Hematopoietic multipotent progenitor cell treated with erythropoietin and hydrocortisone succinate and interleukin-3 and kit ligand, for 6 days (in vitro differentiated cells): Measurements from ENCODE around the gene CHSY1.
A peak's percentile ranks its signal among the peaks of the same experiment; 100 is the strongest.

ENCODE experiments used
- DNase-seq: peaks from one replicate; pipeline ENCODE4 v3.0.0-alpha.2; 2015

Gene CHSY1

GRCh38 chr15:101168898-101169494, 82.9 kb downstream of the CHSY1 start:
- DNase-seq = no peak

- no peak for DNase-seq
Measured at GRCh38 chr15:101168463-101168824, 83.4 kb downstream of the CHSY1 start.

- DNase-seq = peak; percentile 98
Measured at GRCh38 chr15:101167753-101168462, 83.9 kb downstream of the CHSY1 start.

GRCh38 chr15:101167411-101167752, 84.5 kb downstream of the CHSY1 start:
- no peak for DNase-seq

GRCh38 chr15:101165905-101166471, 85.9 kb downstream of the CHSY1 start:
- DNase-seq = no peak

GRCh38 chr15:101162701-101163483, 89.0 kb downstream of the CHSY1 start:
- DNase-seq = no peak

- no peak for DNase-seq
Measured at GRCh38 chr15:101161656-101162055, 90.2 kb downstream of the CHSY1 start.

GRCh38 chr15:101159936-101160815, 91.7 kb downstream of the CHSY1 start:
- no peak for DNase-seq

- no peak for DNase-seq
Measured at GRCh38 chr15:101159096-101159935, 92.5 kb downstream of the CHSY1 start.

GRCh38 chr15:101158166-101159095, 93.4 kb downstream of the CHSY1 start:
- no peak for DNase-seq

- DNase-seq = no peak
Measured at GRCh38 chr15:101157721-101158120, 94.1 kb downstream of the CHSY1 start.

- DNase-seq = no peak
Measured at GRCh38 chr15:101156509-101157159, 95.2 kb downstream of the CHSY1 start.

GRCh38 chr15:101156061-101156460, 95.8 kb downstream of the CHSY1 start:
- no peak for DNase-seq

GRCh38 chr15:101153801-101154656, 97.8 kb downstream of the CHSY1 start:
- DNase-seq = no peak

GRCh38 chr15:101152914-101153313, 98.9 kb downstream of the CHSY1 start:
- peak; percentile 56 for DNase-seq

GRCh38 chr15:101151288-101151687, 100.6 kb downstream of the CHSY1 start:
- no peak for DNase-seq

- DNase-seq = no peak
Measured at GRCh38 chr15:101150723-101151040, 101.2 kb downstream of the CHSY1 start.

GRCh38 chr15:101149864-101150722, 101.8 kb downstream of the CHSY1 start:
- DNase-seq = no peak
